HG02852 (cell line): ENCODE results near the gene SEC31A.
"Not testable (repeated sequence)": the region's sequence is repeated elsewhere in the genome, so short reads cannot be mapped to it uniquely, and the experiment has no call there.

ENCODE experiments used
- ATAC-seq: cut with Tn5 transposase; IDR thresholded peaks from one replicate; pipeline ENCODE4 v1.9.1; 2021; ENCODE audit warnings: mild to moderate bottlenecking, moderate library complexity; ENCODE audit not compliant: unreplicated experiment

The SEC31A gene

GRCh38 chr4:82890901-82891706, at the start of gene SEC31A:
TSS of gene SEC31A (minus strand) at chr4:82891153. CDS start at chr4:82881936, 9,217 bp downstream.
- ATAC-seq: peak; percentile 91

- no peak for ATAC-seq
Measured at GRCh38 chr4:82939414-82939813, 48.5 kb upstream of the SEC31A start.

GRCh38 chr4:82934441-82934840, 43.5 kb upstream of the SEC31A start:
- no peak for ATAC-seq

- ATAC-seq: no peak
Measured at GRCh38 chr4:82930848-82931755, 40.1 kb upstream of the SEC31A start.

- no peak for ATAC-seq
Measured at GRCh38 chr4:82921795-82922194, 30.8 kb upstream of the SEC31A start.

GRCh38 chr4:82919386-82919785, 28.4 kb upstream of the SEC31A start:
- no peak for ATAC-seq

GRCh38 chr4:82918091-82918490, 27.1 kb upstream of the SEC31A start:
- no peak for ATAC-seq

GRCh38 chr4:82913968-82914367, 23.0 kb upstream of the SEC31A start:
- not testable (repeated sequence) for ATAC-seq

GRCh38 chr4:82913305-82913704, 22.4 kb upstream of the SEC31A start:
- ATAC-seq: no peak

GRCh38 chr4:82909326-82909725, 18.4 kb upstream of the SEC31A start:
- no peak for ATAC-seq

GRCh38 chr4:82906469-82906868, 15.5 kb upstream of the SEC31A start:
- ATAC-seq: peak; percentile 52

- peak; percentile 45 for ATAC-seq
Measured at GRCh38 chr4:82905205-82905604, 14.3 kb upstream of the SEC31A start.

GRCh38 chr4:82903737-82904136, 12.8 kb upstream of the SEC31A start:
- ATAC-seq: no peak

GRCh38 chr4:82901183-82901718, 10.3 kb upstream of the SEC31A start:
- no peak for ATAC-seq

GRCh38 chr4:82900411-82901182, 9.6 kb upstream of the SEC31A start, which contains the start of gene THAP9:
TSS of gene THAP9 (plus strand) at chr4:82900735. CDS start at chr4:82900803, 68 bp downstream.
- ATAC-seq: peak; percentile 86

GRCh38 chr4:82900066-82900410, 9.1 kb upstream of the SEC31A start:
- peak; percentile 2 for ATAC-seq

- ATAC-seq: no peak
Measured at GRCh38 chr4:82899374-82900065, 8.6 kb upstream of the SEC31A start.

GRCh38 chr4:82898322-82899243, 7.6 kb upstream of the SEC31A start:
- ATAC-seq: no peak

GRCh38 chr4:82896755-82897154, 5.8 kb upstream of the SEC31A start:
- no peak for ATAC-seq
